Left lobe of liver (tissue), 2 donors: ENCODE data around the gene CDK5RAP3. TPM values are rescaled to one million over a fixed set of nuclear protein-coding genes. Genes with fewer than 3 reads are reported as not detected.
"Not testable (repeated sequence)": the region's sequence is repeated elsewhere in the genome, so short reads cannot be mapped to it uniquely, and the experiment has no call there.

ENCODE experiments used
- ATAC-seq: fragments of 200-7000 bp; cut with Tn5 transposase; one replicate; pipeline ENCODE4 v1.9.1; 2020; ENCODE audit warnings: mild to moderate bottlenecking, moderate library complexity
- DNase-seq: peaks from one replicate; pipeline ENCODE4 v3.0.0-alpha.2; 2020; ENCODE audit warnings: low spot score
- total RNA-seq: library from RNA; stranded (reverse); gene quantifications from one replicate; pipeline ENCODE4 v1.2.1, GENCODE V29; 2021
- donor health status: DM: no; HTN: no; CAD: no; lungs with moderate emphysema.
- donor health status: DM: no; HTN: yes; CAD: no.

Gene CDK5RAP3
- total RNA-seq, 1 donor from 2014 or later = 107 TPM

DNA sequence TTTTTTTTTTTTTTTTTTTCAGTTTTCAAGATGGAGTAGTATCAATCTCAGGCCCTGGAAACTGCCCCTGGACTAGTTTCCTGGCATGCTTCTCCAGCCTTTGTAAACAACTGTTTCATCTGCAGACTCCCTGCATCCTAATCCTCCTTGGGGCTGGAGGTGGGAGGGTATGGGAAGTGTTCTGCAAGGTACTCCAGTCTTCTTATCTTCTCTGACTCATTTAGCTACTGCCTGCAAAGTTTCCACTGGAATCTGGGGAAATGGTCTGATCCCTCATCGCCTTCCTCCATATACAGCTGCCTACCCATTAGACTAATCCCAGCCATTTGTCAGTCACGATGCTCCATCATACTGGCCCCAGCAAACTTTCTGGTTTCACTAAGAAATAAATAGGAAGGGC is 45.2 kb downstream of the CDK5RAP3 start:
- DNase-seq (no peak), ATAC-seq (no peak)

DNA sequence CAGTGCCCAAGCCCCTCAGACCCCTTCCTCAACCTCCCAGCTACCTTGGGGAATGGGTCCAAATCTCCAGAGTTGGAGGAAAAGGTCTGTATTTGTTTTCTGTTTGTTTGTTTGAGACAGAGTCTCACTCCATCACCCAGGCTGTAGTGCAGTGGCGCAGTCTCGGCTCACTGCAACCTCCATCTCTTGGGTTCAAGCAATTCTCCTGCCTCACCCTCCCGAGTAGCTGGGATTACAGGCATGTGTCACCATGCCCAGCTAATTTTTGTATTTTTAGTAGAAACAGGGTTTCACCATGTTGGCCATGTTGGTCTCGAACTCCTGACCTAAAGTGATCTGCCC is 46.9 kb downstream of the CDK5RAP3 start:
- not testable (repeated sequence) for DNase-seq, ATAC-seq

GRCh38 chr17:48021934-48022333 is 51.0 kb downstream of the CDK5RAP3 start:
- DNase-seq = no peak

GRCh38 chr17:48022901-48023300 is 52.0 kb downstream of the CDK5RAP3 start:
- DNase-seq (no peak), ATAC-seq (no peak)

More at GRCh38 chr17:48021934-48022333, 51.0 kb downstream of the CDK5RAP3 start:
- ATAC-seq = no peak

GRCh38 chr17:48023400-48024148 is 52.7 kb downstream of the CDK5RAP3 start:
- peak; percentile 67 for ATAC-seq
- peak; percentile 89 for DNase-seq

- no peak for ATAC-seq
- peak; percentile 53 for DNase-seq
Measured at GRCh38 chr17:48024149-48025039, 53.5 kb downstream of the CDK5RAP3 start.

DNA sequence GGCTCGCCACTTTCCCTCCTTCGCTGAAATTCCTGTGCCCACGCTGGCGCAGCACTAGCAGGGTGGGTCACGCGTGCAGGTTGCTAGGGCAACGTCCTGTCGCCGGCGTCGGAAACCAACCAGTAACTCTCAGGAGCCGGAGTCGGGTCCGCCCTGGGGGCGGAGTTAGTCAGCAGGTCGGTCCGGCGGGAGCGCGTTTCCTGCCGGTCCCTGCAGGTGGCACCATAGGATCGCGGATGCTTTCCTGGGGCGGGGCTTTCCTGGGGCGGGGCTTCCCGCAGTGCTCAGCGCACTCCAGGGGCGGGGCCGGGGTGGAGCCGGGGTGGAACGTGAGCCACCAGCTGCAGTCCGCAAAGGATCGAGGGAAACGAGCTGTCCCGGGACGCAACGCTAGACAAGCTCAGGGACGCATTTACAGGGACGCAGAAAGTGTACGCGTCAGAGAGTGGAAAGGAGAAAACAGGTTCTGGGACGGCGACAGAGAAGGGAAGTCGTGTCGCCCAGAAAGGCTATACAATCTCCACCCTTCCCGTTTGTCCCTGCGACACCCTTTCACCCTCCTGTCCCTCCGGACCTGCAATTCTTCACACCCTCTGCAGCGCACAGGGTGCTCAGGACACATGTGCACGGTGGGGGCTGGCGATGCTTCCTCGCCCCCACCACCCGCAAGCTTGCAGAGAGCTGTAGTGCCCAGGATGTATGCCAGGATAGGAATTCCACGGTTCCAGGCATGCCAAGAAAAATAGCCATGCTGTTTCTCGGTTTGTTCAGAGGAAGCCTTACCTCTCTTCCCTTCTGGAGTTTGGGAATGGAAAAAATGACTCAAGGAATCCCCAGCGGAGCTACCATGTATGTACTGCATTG is 54.4 kb downstream of the CDK5RAP3 start:
- peak; percentile 90 for ATAC-seq
- DNase-seq = peak; percentile 98

DNA sequence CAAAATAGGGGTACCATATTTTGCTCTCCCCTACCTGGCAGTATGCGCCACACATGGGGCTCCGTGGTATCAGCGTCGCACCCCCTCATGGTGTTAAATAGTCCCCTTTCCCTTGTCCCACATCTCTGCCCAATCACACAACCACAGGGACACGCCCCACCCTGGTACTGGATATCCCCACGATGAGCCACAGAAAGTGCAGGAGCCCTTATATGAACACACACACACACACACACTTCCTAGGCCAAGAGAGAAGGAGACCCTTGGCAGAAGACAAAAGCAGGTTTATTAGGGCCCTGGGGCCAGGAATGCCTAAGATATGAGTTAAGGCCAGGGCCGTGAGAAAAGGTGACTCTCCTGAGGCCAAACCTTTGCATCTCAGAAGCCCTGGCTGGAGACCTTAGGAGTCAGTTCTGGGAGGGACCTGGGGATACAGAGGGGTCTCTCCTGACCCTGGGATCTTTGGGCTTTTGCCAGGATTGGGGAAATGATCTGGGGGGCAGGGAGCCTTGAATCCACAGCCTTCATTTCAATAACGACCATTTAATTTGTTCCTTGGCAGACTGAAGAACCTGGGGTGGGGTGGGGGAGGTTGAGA is 55.1 kb downstream of the CDK5RAP3 start:
- DNase-seq = no peak
- ATAC-seq = no peak

DNA sequence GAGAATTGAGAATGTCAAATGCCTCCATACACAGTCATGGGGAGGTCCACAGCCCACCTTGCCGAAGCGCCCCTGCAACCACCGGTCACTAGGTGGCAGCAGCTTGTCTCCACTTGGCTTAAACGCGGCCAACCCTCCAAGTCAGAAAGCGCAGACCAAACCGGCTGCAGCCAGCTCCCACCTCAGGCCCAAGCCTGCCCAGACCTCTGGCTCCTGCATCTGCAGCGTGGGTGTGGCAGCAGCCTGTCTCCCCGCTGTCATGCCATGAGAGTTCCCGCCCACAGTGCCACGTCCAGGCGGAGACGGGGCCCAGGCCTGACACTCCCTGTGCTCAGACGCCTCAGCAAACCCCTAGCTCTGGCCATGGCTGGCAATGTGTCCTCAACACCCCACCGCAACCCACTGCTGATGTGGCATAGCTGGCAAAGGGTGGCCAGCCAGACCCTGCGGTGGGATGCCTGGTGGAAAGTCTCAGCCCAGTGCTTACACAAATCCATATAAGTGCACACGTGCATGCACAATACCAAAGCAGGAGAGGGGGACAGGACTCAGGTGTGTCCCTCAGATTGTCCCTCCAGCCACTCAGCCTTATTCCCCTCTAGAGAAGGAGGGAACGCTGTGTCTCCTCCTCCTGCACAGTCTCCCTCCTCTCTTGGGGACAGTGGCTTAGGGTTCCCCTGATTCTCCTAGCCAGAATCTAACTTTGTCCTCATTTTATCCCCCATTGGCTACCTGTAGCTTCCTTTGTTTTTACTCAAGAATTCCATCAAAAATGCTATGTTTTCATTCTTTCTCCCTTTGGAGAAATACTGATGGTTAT is 55.8 kb downstream of the CDK5RAP3 start:
- ATAC-seq = peak; percentile 55
- DNase-seq = peak; percentile 81

GRCh38 chr17:48027322-48027981 is 56.5 kb downstream of the CDK5RAP3 start:
- DNase-seq (no peak), ATAC-seq (no peak)

GRCh38 chr17:48028736-48029135 is 57.8 kb downstream of the CDK5RAP3 start:
- ATAC-seq (no peak), DNase-seq (no peak)

DNA sequence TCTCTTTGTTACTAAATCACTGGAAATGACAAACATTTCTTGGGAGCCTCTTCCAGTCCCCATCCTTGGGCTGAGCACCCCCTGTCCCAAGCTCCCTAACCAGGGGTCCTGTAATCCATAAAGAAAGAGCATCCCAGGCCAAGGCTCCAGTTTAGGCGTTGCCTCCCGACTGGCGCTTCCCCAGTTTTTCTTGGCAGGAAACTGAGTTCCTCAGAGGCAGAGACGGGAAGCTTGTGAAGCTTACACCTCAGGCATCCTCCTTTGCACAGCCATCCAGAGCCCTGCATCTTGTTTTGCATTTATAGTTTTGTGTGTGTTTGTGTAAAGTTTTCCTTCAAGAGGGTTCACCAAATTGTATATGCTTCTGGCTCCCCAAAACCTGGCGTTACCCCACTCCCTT is 59.6 kb downstream of the CDK5RAP3 start:
- ATAC-seq (no peak), DNase-seq (no peak)

Other genes starting within 250 kb of the CDK5RAP3 start
- 0.38 TPM for gene TBX21, start 237.9 kb upstream of the CDK5RAP3 start, total RNA-seq
- gene OSBPL7, start 149.3 kb upstream of the CDK5RAP3 start, total RNA-seq = 1.0 TPM
- 16.4 TPM for gene MRPL10, start 139.6 kb upstream of the CDK5RAP3 start, total RNA-seq
- gene LRRC46, start 139.4 kb upstream of the CDK5RAP3 start, total RNA-seq = 0.40 TPM
- 28.4 TPM for gene SCRN2, start 129.8 kb upstream of the CDK5RAP3 start, total RNA-seq
- 0.08 TPM for gene SP6, start 120.0 kb upstream of the CDK5RAP3 start, total RNA-seq
- gene SP2, start 74.9 kb upstream of the CDK5RAP3 start, total RNA-seq = 5.4 TPM
- gene PNPO, start 29.5 kb upstream of the CDK5RAP3 start, total RNA-seq = 128 TPM
- gene PRR15L, start 13.2 kb upstream of the CDK5RAP3 start, total RNA-seq = 1.3 TPM
- gene COPZ2, start 66.7 kb downstream of the CDK5RAP3 start, total RNA-seq = 23.1 TPM
- gene NFE2L1, start 77.2 kb downstream of the CDK5RAP3 start, total RNA-seq = 150 TPM
- 8.2 TPM for gene CBX1, start 130.4 kb downstream of the CDK5RAP3 start, total RNA-seq
- gene SNX11, start 136.7 kb downstream of the CDK5RAP3 start, total RNA-seq = 9.8 TPM